ENCODE results near the gene TNPO2.

TNPO2 gene

DNA sequence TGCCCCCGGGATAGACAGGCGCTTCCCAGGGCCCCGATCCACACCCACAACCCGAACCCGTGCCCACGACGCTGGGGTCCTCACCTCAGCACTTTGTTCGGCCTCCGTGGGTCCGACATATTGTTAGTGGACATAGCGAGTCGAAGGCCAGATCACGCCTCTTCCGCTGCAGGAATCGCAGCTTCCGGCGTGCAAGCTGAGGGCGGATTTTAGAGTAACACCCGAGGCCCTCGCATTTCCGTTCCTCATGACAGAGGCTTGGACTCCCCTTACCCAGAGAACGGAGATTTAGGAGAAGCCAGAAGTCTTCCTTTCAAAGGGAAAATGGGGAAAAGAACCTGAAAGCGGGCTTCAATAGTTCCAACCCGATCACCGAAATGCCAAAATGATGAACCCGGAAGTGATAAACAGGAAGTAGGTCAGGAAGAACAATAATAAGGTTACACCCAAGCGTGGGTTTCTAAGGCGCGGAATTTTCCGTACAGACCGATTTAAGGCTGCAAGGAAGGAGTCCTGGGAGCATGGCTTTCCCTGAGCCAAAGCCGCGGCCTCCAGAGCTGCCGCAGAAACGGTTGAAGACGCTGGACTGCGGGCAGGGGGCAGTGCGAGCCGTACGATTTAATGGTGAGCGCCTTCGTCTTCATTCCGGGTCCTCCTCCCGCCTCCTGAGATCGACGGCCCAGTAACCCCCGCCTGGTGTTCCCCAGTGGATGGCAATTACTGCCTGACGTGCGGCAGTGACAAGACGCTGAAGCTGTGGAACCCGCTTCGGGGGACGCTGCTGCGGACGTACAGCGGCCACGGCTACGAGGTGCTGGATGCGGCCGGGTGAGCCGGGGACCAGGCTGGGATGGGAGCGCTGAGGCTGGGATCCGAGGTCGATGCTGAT lies 54.2 kb downstream of the TNPO2 start (continued):
- TF ChIP-seq, protein P1, sequence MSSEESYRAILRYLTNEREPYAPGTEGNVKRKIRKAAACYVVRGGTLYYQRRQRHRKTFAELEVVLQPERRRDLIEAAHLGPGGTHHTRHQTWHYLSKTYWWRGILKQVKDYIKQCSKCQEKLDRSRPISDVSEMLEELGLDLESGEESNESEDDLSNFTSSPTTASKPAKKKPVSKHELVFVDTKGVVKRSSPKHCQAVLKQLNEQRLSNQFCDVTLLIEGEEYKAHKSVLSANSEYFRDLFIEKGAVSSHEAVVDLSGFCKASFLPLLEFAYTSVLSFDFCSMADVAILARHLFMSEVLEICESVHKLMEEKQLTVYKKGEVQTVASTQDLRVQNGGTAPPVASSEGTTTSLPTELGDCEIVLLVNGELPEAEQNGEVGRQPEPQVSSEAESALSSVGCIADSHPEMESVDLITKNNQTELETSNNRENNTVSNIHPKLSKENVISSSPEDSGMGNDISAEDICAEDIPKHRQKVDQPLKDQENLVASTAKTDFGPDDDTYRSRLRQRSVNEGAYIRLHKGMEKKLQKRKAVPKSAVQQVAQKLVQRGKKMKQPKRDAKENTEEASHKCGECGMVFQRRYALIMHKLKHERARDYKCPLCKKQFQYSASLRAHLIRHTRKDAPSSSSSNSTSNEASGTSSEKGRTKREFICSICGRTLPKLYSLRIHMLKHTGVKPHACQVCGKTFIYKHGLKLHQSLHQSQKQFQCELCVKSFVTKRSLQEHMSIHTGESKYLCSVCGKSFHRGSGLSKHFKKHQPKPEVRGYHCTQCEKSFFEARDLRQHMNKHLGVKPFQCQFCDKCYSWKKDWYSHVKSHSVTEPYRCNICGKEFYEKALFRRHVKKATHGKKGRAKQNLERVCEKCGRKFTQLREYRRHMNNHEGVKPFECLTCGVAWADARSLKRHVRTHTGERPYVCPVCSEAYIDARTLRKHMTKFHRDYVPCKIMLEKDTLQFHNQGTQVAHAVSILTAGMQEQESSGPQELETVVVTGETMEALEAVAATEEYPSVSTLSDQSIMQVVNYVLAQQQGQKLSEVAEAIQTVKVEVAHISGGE (tag by site-specific recombination; conservative IDR thresholded peaks at IDR 0.05; ENCODE audit: low read depth) = peak; percentile 100
- TF ChIP-seq SCRT1 (tag by site-specific recombination; IDR thresholded peaks at IDR 0.05; ENCODE audit: borderline replicate concordance) (no peak), ZNF248 (tag by site-specific recombination; IDR thresholded peaks at IDR 0.05) (no peak), ZSCAN30 (tag by site-specific recombination; IDR thresholded peaks at IDR 0.05) (0 out of 2 replicates have a peak, but pooled peaks have one; percentile 26), SALL2 (tag by site-specific recombination; IDR thresholded peaks at IDR 0.05; ENCODE audit: borderline replicate concordance) (no peak), ZNF112 (tag by site-specific recombination; IDR thresholded peaks at IDR 0.05) (no peak), WT1 (tag by site-specific recombination; IDR thresholded peaks at IDR 0.05) (no peak), ZNF138 (tag by site-specific recombination; IDR thresholded peaks at IDR 0.05; ENCODE audit: borderline replicate concordance) (no peak), ZNF24 (tag by site-specific recombination; IDR thresholded peaks at IDR 0.05) (peak; percentile 85), KLF10 (tag by site-specific recombination; IDR thresholded peaks at IDR 0.05) (peak; percentile 86; the same call in 1 of the 2 replicates), ZNF654 (tag by site-specific recombination; IDR thresholded peaks at IDR 0.05; ENCODE audit: low read depth) (peak; percentile 26; the same call in 1 of the 2 replicates), GLI4 (tag by site-specific recombination; IDR thresholded peaks at IDR 0.05) (no peak), ZXDB (tag by site-specific recombination; IDR thresholded peaks at IDR 0.05) (peak; percentile 96), SCRT2 (tag by site-specific recombination; IDR thresholded peaks at IDR 0.05) (no peak), ZNF48 (tag by site-specific recombination; IDR thresholded peaks at IDR 0.05) (no peak), ZNF677 (tag by site-specific recombination; IDR thresholded peaks at IDR 0.05) (no peak), ZNF548 (tag by site-specific recombination; IDR thresholded peaks at IDR 0.05) (no peak), ZNF335 (tag by site-specific recombination; conservative IDR thresholded peaks at IDR 0.05) (peak; percentile 78), ZBTB20 (tag by site-specific recombination; IDR thresholded peaks at IDR 0.05) (0 out of 2 replicates have a peak, but pooled peaks have one; percentile 36), ZNF555 (tag by site-specific recombination; conservative IDR thresholded peaks at IDR 0.05) (no peak), ZNF768 (tag by site-specific recombination; IDR thresholded peaks at IDR 0.05) (no peak), HOXC10 (CRISPR knock-in tag; IDR thresholded peaks at IDR 0.05) (no peak), ZNF830 (tag by site-specific recombination; IDR thresholded peaks at IDR 0.05; ENCODE audit: low read depth) (no peak), ZNF670 (tag by site-specific recombination; IDR thresholded peaks at IDR 0.05; ENCODE audit: low read depth) (no peak)
- TF ChIP-seq, protein P2, sequence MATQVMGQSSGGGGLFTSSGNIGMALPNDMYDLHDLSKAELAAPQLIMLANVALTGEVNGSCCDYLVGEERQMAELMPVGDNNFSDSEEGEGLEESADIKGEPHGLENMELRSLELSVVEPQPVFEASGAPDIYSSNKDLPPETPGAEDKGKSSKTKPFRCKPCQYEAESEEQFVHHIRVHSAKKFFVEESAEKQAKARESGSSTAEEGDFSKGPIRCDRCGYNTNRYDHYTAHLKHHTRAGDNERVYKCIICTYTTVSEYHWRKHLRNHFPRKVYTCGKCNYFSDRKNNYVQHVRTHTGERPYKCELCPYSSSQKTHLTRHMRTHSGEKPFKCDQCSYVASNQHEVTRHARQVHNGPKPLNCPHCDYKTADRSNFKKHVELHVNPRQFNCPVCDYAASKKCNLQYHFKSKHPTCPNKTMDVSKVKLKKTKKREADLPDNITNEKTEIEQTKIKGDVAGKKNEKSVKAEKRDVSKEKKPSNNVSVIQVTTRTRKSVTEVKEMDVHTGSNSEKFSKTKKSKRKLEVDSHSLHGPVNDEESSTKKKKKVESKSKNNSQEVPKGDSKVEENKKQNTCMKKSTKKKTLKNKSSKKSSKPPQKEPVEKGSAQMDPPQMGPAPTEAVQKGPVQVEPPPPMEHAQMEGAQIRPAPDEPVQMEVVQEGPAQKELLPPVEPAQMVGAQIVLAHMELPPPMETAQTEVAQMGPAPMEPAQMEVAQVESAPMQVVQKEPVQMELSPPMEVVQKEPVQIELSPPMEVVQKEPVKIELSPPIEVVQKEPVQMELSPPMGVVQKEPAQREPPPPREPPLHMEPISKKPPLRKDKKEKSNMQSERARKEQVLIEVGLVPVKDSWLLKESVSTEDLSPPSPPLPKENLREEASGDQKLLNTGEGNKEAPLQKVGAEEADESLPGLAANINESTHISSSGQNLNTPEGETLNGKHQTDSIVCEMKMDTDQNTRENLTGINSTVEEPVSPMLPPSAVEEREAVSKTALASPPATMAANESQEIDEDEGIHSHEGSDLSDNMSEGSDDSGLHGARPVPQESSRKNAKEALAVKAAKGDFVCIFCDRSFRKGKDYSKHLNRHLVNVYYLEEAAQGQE (tag by site-specific recombination; IDR thresholded peaks at IDR 0.05) = peak; percentile 56; the same call in 1 of the 2 replicates
- TF ChIP-seq, protein P3, sequence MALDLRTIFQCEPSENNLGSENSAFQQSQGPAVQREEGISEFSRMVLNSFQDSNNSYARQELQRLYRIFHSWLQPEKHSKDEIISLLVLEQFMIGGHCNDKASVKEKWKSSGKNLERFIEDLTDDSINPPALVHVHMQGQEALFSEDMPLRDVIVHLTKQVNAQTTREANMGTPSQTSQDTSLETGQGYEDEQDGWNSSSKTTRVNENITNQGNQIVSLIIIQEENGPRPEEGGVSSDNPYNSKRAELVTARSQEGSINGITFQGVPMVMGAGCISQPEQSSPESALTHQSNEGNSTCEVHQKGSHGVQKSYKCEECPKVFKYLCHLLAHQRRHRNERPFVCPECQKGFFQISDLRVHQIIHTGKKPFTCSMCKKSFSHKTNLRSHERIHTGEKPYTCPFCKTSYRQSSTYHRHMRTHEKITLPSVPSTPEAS (tag by site-specific recombination; IDR thresholded peaks at IDR 0.05) = peak; percentile 68
- TF ChIP-seq, protein P4, sequence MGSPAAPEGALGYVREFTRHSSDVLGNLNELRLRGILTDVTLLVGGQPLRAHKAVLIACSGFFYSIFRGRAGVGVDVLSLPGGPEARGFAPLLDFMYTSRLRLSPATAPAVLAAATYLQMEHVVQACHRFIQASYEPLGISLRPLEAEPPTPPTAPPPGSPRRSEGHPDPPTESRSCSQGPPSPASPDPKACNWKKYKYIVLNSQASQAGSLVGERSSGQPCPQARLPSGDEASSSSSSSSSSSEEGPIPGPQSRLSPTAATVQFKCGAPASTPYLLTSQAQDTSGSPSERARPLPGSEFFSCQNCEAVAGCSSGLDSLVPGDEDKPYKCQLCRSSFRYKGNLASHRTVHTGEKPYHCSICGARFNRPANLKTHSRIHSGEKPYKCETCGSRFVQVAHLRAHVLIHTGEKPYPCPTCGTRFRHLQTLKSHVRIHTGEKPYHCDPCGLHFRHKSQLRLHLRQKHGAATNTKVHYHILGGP (tag by site-specific recombination; IDR thresholded peaks at IDR 0.05) = no peak
- TF ChIP-seq, protein P5, sequence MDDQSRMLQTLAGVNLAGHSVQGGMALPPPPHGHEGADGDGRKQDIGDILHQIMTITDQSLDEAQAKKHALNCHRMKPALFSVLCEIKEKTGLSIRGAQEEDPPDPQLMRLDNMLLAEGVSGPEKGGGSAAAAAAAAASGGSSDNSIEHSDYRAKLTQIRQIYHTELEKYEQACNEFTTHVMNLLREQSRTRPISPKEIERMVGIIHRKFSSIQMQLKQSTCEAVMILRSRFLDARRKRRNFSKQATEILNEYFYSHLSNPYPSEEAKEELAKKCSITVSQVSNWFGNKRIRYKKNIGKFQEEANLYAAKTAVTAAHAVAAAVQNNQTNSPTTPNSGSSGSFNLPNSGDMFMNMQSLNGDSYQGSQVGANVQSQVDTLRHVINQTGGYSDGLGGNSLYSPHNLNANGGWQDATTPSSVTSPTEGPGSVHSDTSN (CRISPR knock-in tag; IDR thresholded peaks at IDR 0.05) = no peak
- TF ChIP-seq, protein P6, sequence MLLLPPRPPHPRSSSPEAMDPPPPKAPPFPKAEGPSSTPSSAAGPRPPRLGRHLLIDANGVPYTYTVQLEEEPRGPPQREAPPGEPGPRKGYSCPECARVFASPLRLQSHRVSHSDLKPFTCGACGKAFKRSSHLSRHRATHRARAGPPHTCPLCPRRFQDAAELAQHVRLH (tag by site-specific recombination; IDR thresholded peaks at IDR 0.05) = peak; percentile 97
